ENCODE measurements around the gene FGFBP2.

The FGFBP2 gene

GRCh38 chr4:15963001-15963451 is at the start of gene FGFBP2:
Gene FGFBP2, minus strand, starts transcription at chr4:15963175. Its CDS starts 46 bp downstream, at chr4:15963129.
- DNase-seq (ENCODE audit: low read depth) = peak; percentile 6

- DNase-seq (ENCODE audit: low read depth) = no peak
These were observed 48.2 kb upstream of the FGFBP2 start for GRCh38 chr4:16011173-16011572.

GRCh38 chr4:16009153-16009552 is 46.2 kb upstream of the FGFBP2 start:
- no peak for DNase-seq (ENCODE audit: low read depth)

- DNase-seq (ENCODE audit: low read depth) = no peak
These were observed 44.6 kb upstream of the FGFBP2 start for GRCh38 chr4:16007471-16008095.

- DNase-seq (ENCODE audit: low read depth) = no peak
These were observed 43.9 kb upstream of the FGFBP2 start for GRCh38 chr4:16006771-16007446.

- no peak for DNase-seq (ENCODE audit: low read depth)
These were observed 42.7 kb upstream of the FGFBP2 start for GRCh38 chr4:16005676-16006075.

GRCh38 chr4:16001484-16001858 is 38.5 kb upstream of the FGFBP2 start:
- DNase-seq (ENCODE audit: low read depth) = peak; percentile 8

- DNase-seq (ENCODE audit: low read depth) = no peak
These were observed 37.9 kb upstream of the FGFBP2 start for GRCh38 chr4:16000708-16001483.

- no peak for DNase-seq (ENCODE audit: low read depth)
These were observed 33.8 kb upstream of the FGFBP2 start for GRCh38 chr4:15996773-15997172.

GRCh38 chr4:15995826-15996225 is 32.9 kb upstream of the FGFBP2 start:
- DNase-seq (ENCODE audit: low read depth) = no peak

- no peak for DNase-seq (ENCODE audit: low read depth)
These were observed 29.2 kb upstream of the FGFBP2 start for GRCh38 chr4:15992167-15992485.

- DNase-seq (ENCODE audit: low read depth) = no peak
These were observed 27.8 kb upstream of the FGFBP2 start for GRCh38 chr4:15990570-15991285.

- DNase-seq (ENCODE audit: low read depth) = no peak
These were observed 26.4 kb upstream of the FGFBP2 start for GRCh38 chr4:15989424-15989823.

GRCh38 chr4:15988222-15988621 is 25.2 kb upstream of the FGFBP2 start:
- DNase-seq (ENCODE audit: low read depth) = no peak

GRCh38 chr4:15986907-15987306 is 23.9 kb upstream of the FGFBP2 start:
- DNase-seq (ENCODE audit: low read depth) = no peak

- no peak for DNase-seq (ENCODE audit: low read depth)
These were observed 20.6 kb upstream of the FGFBP2 start for GRCh38 chr4:15983610-15984009.

- no peak for DNase-seq (ENCODE audit: low read depth)
These were observed 20.0 kb upstream of the FGFBP2 start for GRCh38 chr4:15982842-15983524.

GRCh38 chr4:15976456-15977447 is 13.8 kb upstream of the FGFBP2 start:
- no peak for DNase-seq (ENCODE audit: low read depth)

- DNase-seq (ENCODE audit: low read depth) = no peak
These were observed 8.3 kb upstream of the FGFBP2 start for GRCh38 chr4:15971068-15971801.

Data from activated T-helper 1 cell treated with Interleukin-2 at 50 U/mL for 16 hours (primary cell).